NCI-H146 (cell line): ENCODE data around the gene WDR31.

ENCODE experiments used
- DNase-seq: peaks from one replicate; lab custom pipeline; 2025; lab: John Stamatoyannopoulos, UW

The WDR31 gene

GRCh38 chr9:113331780-113332179 is 8.3 kb downstream of the WDR31 start:
- no peak for DNase-seq

- no peak for DNase-seq
Measured at GRCh38 chr9:113328045-113328782, 11.9 kb downstream of the WDR31 start.

- DNase-seq, result no peak
Measured at GRCh38 chr9:113326230-113326629, 13.8 kb downstream of the WDR31 start.

DNA sequence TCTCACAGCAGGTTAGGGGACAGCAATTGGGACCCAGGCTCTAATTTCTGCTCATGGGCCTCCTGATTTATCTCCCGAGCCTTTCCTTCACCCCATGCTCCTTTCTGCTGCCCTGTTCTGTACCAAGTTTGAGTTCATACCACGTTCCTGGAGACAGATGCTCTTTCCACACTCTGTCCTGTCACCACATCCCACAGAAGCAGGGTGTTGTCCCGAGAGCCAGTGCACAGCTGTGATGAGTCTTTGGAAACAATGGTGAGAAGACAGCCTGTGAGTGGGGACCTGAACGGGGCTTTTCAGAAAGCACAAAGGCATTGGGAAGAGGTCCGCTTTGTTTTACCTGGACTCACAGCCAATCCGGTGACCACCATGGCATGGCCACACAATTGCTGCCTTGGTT is 17.4 kb downstream of the WDR31 start:
- no peak for DNase-seq

DNA sequence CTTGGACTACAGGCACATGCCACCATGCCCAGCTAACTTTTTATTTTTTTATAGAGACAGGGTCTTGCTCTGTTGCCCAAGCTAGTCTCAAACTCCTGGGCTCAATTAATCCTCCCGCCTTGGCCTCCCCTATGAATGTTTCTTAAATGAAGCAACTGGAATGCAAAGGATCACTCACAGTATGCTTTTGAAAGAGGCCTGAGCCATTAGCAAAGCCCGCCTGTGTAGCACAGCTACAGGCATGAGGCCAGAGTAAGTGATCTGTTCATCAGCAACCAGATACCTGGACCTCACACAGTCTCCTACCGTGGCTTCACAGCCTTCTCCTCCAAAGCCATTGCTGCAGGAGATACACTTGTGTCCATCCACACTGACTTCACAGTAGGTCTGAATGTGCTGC is 20.0 kb downstream of the WDR31 start:
- DNase-seq, result no peak

DNA sequence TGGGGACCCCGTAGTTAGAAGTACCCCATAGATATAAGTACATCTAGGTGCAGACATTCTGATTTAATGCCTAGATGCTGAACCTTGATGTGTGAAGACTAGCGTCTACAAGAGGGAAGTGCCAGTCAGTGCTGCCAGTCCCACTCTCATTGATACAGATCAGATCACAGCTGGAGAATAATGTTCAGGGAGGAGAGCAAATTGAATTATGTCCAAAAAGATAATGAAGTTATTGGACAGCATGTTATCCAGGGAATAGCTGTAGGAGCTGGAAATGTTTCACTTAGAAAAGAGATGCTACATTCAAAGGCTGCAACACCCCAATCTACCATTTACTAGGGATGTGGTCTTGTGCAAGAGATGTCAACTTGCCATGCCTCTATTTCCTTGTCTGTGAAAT is 21.0 kb downstream of the WDR31 start:
- no peak for DNase-seq

- no peak for DNase-seq
Measured at GRCh38 chr9:113317777-113318176, 22.3 kb downstream of the WDR31 start.

DNA sequence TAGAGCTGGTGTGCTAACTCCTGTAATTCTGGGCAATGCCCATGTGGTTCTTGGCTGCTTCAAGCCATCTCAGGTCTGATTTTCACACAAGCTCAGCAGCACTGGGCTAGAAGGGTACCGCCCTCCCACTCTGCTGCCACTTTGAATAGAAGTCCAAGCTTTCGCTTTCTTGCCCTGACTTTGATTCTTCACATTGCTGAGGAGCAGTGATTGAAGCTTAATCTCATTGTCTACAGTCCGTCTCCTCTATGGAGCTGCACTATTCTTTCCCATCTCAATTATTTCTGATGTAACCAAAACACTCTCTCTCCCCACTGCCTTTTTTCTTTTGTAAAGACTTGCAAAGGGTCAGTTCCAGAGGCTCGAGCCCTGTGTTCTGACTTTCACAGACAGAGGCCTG is 24.0 kb downstream of the WDR31 start:
- no peak for DNase-seq

DNA sequence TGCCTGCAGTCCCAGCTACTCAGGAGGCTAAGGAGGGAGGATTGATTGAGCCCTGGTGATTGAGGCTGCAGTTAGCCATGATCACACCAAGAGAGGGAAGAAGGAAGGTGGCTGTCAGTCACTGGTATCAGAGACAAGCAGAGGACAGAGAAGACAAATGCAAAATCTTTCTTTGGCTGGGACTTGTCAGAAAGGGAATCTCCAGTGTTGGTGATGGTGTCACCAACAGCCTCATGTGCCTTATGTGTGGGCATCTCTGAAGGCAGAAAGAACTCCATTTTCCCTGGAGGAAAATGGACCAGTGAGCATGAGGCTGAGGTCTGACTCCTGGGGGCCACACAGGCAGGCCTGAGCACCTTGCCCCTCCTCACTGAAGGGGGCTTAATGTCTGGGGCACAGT is 24.8 kb downstream of the WDR31 start:
- no peak for DNase-seq

GRCh38 chr9:113313261-113313660 is 26.8 kb downstream of the WDR31 start:
- DNase-seq, result no peak

GRCh38 chr9:113311961-113312360 is 28.1 kb downstream of the WDR31 start:
- DNase-seq, result no peak

GRCh38 chr9:113310538-113310937 is 29.5 kb downstream of the WDR31 start:
- DNase-seq, result no peak

DNA sequence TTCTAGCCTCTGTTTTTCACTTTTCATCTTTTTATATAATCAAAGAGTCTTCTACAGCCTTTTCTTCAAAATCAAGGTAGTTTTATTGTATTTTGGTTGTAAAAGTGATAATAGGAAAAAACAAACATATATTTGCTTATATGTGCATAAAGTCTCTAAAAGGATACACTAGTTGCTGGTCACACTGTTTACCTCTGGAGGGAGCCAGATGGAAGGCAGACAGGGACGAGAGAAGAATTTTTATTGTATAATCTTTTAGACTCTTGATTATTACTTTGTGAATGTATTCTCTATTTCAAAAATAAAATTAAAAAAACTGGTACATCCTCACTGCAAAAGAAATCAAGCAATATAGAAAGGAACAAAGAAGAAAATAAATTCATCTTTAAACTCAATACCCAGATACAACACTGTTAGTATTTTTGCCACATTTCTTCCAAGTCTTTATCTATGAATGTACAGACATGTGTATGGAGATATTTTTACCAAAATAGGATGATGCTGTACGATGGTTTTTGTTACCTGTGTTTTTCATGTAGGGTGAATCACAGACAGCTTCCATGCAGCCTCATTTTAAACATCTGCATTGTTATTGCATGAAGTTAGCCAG is 30.8 kb downstream of the WDR31 start:
- peak; percentile 21 for DNase-seq

- DNase-seq, result no peak
Measured at GRCh38 chr9:113307396-113307975, 32.6 kb downstream of the WDR31 start.

DNA sequence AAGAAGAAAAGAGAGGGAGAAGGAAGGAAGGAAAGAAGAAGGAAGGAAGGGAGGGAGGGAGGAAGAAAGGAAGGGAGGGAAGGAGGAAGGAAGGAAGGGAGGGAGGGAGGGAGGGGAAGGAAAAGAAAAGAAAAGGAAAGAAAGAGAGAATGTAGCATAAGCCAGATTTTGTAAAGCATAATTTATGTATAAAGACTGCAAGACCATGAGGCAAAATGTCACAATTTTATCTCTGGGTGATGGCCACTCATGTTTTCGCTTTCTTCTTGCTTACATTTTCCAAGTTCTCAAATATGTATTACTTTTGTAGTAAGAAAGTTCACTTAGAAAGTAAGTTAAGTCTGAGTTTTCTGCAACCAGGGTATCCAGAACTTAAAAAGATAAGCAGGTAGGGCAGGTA is 33.5 kb downstream of the WDR31 start:
- DNase-seq, result no peak

GRCh38 chr9:113302792-113303418 is 37.2 kb downstream of the WDR31 start, which contains the start of gene RNF183:
RNF183 (minus strand) TSS chr9:113303376; CDS start chr9:113298184, 5,192 bp downstream.
- no peak for DNase-seq

- no peak for DNase-seq
Measured at GRCh38 chr9:113301548-113301947, 38.5 kb downstream of the WDR31 start.

DNA sequence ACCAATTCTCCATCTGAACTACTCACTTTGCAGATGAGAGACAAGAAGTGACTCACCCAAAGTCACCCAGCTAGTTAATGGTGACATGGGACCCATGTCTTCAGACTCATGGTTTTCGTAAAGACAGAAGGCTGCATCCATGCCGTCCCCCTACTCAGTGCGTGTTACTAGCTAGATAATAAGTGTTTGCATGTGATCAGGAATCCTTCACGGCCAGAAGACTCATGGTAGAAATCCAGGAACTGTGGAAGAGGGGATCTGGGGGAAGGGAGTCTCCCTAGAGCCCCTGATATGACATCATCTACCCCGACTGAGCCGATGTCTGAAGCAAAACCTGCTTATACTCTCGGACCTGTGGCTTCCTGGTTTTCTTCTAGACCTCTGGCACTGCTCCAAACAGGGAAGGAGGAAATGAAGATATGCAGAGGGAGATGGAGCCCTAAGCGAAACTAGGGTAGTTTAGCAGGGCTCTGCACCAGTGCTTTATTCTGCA is 40.2 kb downstream of the WDR31 start:
- peak; percentile 69 for DNase-seq

GRCh38 chr9:113298924-113299770 is 40.9 kb downstream of the WDR31 start:
- DNase-seq, result peak; percentile 96

- DNase-seq, result peak; percentile 45
Measured at GRCh38 chr9:113298311-113298710, 41.8 kb downstream of the WDR31 start.

- DNase-seq, result no peak
Measured at GRCh38 chr9:113296796-113297558, 43.1 kb downstream of the WDR31 start.
